NCI-H128 (cell line): ENCODE results near the gene IFI30.
"Not testable (repeated sequence)": the region's sequence is repeated elsewhere in the genome, so short reads cannot be mapped to it uniquely, and the experiment has no call there.

Source experiments
- DNase-seq: peaks from one replicate; lab custom pipeline; 2025; ENCODE audit not compliant: unreplicated experiment; lab: John Stamatoyannopoulos, UW

The IFI30 gene

GRCh38 chr19:18202397-18202777 lies 28.8 kb downstream of the IFI30 start:
- no peak for DNase-seq

GRCh38 chr19:18202778-18203407 lies 29.3 kb downstream of the IFI30 start:
- peak; percentile 29 for DNase-seq

GRCh38 chr19:18203408-18203862 lies 29.8 kb downstream of the IFI30 start:
- peak; percentile 13 for DNase-seq

- peak; percentile 100 for DNase-seq
Observed at GRCh38 chr19:18203863-18204393, 30.3 kb downstream of the IFI30 start, which contains the start of gene RAB3A. TSS of gene RAB3A (minus strand) at chr19:18204042. CDS start at chr19:18202740, 1,302 bp downstream.

- DNase-seq: no peak
Observed at GRCh38 chr19:18204394-18205199, 31.0 kb downstream of the IFI30 start.

GRCh38 chr19:18205200-18205892 lies 31.7 kb downstream of the IFI30 start:
- DNase-seq: peak; percentile 39

- DNase-seq: no peak
Observed at GRCh38 chr19:18206018-18206417, 32.4 kb downstream of the IFI30 start.

- DNase-seq: no peak
Observed at GRCh38 chr19:18208098-18208951, 34.7 kb downstream of the IFI30 start.

GRCh38 chr19:18209912-18210311 lies 36.3 kb downstream of the IFI30 start:
- not testable (repeated sequence) for DNase-seq

GRCh38 chr19:18211683-18212082 lies 38.1 kb downstream of the IFI30 start:
- DNase-seq: no peak

- no peak for DNase-seq
Observed at GRCh38 chr19:18214779-18215433, 41.3 kb downstream of the IFI30 start.

- DNase-seq: no peak
Observed at GRCh38 chr19:18216789-18217188, 43.2 kb downstream of the IFI30 start.

GRCh38 chr19:18218159-18218558 lies 44.5 kb downstream of the IFI30 start:
- DNase-seq: no peak

- DNase-seq: no peak
Observed at GRCh38 chr19:18218600-18218999, 45.0 kb downstream of the IFI30 start.

GRCh38 chr19:18219911-18220631 lies 46.5 kb downstream of the IFI30 start:
- no peak for DNase-seq

- peak; percentile 8 for DNase-seq
Observed at GRCh38 chr19:18220632-18221275, 47.1 kb downstream of the IFI30 start.

- DNase-seq: no peak
Observed at GRCh38 chr19:18221815-18222725, 48.5 kb downstream of the IFI30 start.
